A549 treated with AZD9567 at 1 μM for 4 hours (cell line): ENCODE results near the gene LIPN. TPM values are rescaled to one million over a fixed set of nuclear protein-coding genes. Genes with fewer than 3 reads are reported as not detected.

Experiments used
- total RNA-seq: library from RNA; stranded (reverse); fragments of 200-300 nt; extraction: Qiagen RNA extraction; gene quantifications from 5 replicates; pipeline ENCODE4 v1.2.3, GENCODE V29; 2022; ENCODE audit not compliant: insufficient read depth

Gene LIPN
- not detected in 5 replicates for total RNA-seq

GRCh38 chr10:88759366-88760101 lies at the start of gene LIPN:
TSS of gene LIPN (plus strand) at chr10:88760020. CDS start at chr10:88761406, 1,386 bp downstream.

GRCh38 chr10:88802523-88803285 lies 42.9 kb downstream of the LIPN start, which contains the start of gene LIPM:
TSS of gene LIPM (plus strand) at chr10:88802730. CDS start at chr10:88802897, 167 bp downstream.

Other genes starting within 250 kb of the LIPN start
- 8.1 to 8.6 TPM (median 8.4 TPM) in 5 replicates for gene RNLS, start 176.7 kb upstream of the LIPN start, total RNA-seq
- gene LIPJ, start 173.3 kb upstream of the LIPN start, total RNA-seq, result not detected in 5 replicates
- gene LIPF, start 95.6 kb upstream of the LIPN start, total RNA-seq, result not detected in 5 replicates
- gene LIPK, start 53.8 kb upstream of the LIPN start, total RNA-seq, result not detected in 5 replicates
- not detected in 5 replicates for gene LIPM, start 42.7 kb downstream of the LIPN start, total RNA-seq
- gene ANKRD22, start 91.8 kb downstream of the LIPN start, total RNA-seq, result 0.12 to 0.26 TPM (median 0.20 TPM) in 4 of 5 replicates, not detected in the other
- gene STAMBPL1, start 120.2 kb downstream of the LIPN start, total RNA-seq, result 20.9 to 27.3 TPM (median 23.4 TPM) in 5 replicates
- gene ACTA2, start 192.8 kb downstream of the LIPN start, total RNA-seq, result 17.4 to 22.7 TPM (median 18.2 TPM) in 5 replicates
- 29.4 to 38.1 TPM (median 29.7 TPM) in 5 replicates for gene FAS, start 230.8 kb downstream of the LIPN start, total RNA-seq